22Rv1 (cell line): ENCODE data around the gene ARHGEF28.

Experiments used
- H3K27ac ChIP-seq: fragments of 450-650 bp; 2 replicates; pipeline ENCODE4 v1.5.1; 2017
- ZFX ChIP-seq: fragments of 450-650 bp; IDR thresholded peaks from 2 replicates; pipeline ENCODE4 v1.6.1; 2017; ENCODE audit warnings: antibody characterized with exemption, borderline replicate concordance
- TF ChIP-seq, protein P1 (sequence below): fragments of 450-650 bp; IDR thresholded peaks from 2 replicates; pipeline ENCODE4 v1.5.1; 2017; ENCODE audit warnings: mild to moderate bottlenecking

Gene ARHGEF28

DNA sequence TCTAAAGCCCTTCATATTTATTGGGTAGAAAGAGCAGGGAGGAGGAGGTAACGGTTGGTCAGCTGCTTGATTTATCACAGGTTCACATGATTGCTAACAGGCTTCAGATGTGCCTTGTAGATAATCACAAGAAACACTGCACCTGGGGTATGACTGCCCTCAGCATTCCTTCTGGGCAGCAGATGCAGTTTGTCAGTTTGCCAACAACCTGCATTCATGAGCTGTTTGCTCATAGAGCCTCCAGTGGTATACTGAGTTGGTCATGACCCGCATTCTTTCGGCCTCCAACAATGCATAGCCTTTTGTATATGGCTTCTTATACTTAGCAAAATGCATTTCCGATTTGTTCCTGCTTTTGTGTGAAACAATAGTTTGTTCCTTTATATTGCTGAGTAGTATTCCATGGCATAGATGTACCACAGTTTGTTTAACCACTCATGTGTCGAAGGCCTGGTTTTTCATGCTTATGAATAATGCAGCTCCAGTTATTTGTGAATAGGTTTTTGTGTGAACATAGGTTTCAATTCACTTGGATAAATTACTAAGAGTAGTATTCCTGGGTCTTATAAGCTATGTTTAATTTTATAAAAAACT is 83.6 kb downstream of the ARHGEF28 start:
- H3K27ac ChIP-seq, result no peak overlapping the region
- no peak for TF ChIP-seq ZFX
- TF ChIP-seq, protein P1, sequence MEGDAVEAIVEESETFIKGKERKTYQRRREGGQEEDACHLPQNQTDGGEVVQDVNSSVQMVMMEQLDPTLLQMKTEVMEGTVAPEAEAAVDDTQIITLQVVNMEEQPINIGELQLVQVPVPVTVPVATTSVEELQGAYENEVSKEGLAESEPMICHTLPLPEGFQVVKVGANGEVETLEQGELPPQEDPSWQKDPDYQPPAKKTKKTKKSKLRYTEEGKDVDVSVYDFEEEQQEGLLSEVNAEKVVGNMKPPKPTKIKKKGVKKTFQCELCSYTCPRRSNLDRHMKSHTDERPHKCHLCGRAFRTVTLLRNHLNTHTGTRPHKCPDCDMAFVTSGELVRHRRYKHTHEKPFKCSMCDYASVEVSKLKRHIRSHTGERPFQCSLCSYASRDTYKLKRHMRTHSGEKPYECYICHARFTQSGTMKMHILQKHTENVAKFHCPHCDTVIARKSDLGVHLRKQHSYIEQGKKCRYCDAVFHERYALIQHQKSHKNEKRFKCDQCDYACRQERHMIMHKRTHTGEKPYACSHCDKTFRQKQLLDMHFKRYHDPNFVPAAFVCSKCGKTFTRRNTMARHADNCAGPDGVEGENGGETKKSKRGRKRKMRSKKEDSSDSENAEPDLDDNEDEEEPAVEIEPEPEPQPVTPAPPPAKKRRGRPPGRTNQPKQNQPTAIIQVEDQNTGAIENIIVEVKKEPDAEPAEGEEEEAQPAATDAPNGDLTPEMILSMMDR, result no peak

DNA sequence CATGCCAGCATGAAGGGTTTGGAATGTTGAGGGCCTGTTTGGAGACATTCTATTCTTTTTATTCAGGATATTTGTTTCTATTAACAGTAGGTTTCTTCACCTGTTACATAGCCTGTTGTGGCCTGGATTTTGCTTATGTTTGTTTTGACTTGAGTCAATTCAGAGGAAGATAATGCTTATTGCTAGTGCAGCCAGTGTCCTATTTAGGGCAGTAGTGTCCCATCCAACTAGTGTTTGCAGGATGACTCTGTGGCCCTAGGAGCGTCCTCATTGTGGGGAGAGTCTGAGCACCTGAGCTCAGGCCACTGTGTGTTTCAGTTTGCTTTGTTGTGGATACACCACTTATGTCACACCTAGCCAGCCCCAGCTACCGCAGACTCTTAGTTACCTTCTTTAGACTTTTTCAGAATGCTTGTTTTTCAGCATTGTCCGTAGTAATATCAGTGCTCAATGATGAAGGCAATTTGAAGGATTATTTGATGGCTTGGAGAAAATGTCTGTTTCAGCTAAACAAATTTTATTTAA is 90.3 kb downstream of the ARHGEF28 start:
- TF ChIP-seq, protein P1, result no peak
- TF ChIP-seq ZFX, result no peak

DNA sequence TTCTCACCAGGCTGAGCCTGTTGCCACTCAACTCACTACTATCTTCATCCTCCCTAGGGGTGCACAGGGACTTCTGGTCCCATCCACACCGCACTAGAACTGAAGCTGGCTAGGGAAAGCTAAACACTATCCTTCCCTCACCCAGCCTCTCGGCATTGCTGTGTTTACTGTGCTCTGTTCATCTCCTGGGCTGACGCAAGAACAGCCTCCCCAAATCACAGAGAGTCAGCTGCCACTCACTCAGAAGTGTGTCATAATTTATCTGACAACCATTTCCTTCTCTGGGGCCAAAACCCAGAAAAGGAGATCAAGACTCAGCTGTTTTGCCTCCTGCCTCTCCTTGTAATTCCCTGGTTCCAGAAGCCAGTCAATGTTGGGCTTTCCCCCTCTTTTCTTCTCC is 92.8 kb downstream of the ARHGEF28 start:
- no peak overlapping the region for H3K27ac ChIP-seq
- TF ChIP-seq, protein P1, result no peak
- no peak for TF ChIP-seq ZFX

More for the DNA sequence above, 90.3 kb downstream of the ARHGEF28 start:
- no peak overlapping the region for H3K27ac ChIP-seq

DNA sequence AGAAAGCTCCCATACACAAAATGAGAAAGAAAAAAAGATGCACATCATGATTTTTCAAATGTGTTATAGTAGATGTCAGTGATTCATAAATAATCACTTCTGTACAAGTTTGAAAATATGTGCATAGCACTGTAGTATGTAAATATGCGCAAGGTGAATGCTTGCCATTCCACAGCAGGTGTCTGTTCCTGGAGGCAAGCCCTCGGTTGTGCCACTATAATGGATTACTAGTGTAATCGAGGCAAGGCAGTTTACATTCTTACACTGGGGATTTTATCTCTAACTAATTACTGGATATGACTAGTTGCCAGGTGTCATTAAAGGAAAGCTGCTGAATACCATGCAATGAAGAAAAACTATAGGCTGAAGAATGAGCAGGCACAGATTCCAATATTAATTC is 93.6 kb downstream of the ARHGEF28 start:
- TF ChIP-seq, protein P1, result no peak
- TF ChIP-seq ZFX, result no peak
- H3K27ac ChIP-seq, result no peak overlapping the region

DNA sequence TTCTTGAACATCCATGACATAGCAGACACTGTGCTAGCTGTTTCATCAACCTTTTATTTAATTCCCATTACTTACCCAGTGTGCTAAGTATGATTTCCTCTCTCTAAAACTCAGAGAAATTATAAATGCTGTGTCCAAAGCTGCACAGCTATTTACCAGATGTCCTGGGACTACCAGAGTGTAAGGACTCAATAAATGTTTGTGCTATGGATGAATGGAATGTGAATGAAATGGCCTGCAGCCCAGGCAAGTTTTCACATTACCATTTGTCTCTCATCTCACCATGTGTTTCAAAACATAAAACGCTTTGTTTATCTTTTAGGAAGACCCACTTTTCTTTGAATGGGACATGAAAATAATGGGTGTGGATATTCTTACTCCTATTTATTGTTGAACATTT is 96.2 kb downstream of the ARHGEF28 start:
- H3K27ac ChIP-seq, result no peak overlapping the region
- TF ChIP-seq, protein P1, result no peak
- TF ChIP-seq ZFX, result no peak

DNA sequence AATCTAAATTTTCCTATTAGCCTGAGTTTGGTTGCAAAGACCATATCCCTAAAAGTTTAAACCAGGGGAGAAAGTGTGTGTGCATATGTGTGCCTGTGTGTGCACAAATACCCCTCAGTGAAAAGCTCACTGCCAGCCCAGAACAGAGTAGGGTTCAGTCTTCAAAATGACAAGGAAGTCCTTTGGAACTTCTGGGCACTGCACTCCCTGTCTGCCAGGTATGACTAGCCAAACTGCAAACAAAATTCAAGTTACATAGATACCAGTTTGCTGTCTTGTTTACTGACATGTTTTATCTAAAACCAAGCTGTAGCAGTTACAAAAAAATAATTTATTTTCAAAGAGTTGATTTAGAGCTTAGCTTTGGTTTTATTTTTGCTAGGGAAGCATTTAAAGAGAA is 100.1 kb downstream of the ARHGEF28 start:
- TF ChIP-seq, protein P1, result no peak
- no peak for TF ChIP-seq ZFX

DNA sequence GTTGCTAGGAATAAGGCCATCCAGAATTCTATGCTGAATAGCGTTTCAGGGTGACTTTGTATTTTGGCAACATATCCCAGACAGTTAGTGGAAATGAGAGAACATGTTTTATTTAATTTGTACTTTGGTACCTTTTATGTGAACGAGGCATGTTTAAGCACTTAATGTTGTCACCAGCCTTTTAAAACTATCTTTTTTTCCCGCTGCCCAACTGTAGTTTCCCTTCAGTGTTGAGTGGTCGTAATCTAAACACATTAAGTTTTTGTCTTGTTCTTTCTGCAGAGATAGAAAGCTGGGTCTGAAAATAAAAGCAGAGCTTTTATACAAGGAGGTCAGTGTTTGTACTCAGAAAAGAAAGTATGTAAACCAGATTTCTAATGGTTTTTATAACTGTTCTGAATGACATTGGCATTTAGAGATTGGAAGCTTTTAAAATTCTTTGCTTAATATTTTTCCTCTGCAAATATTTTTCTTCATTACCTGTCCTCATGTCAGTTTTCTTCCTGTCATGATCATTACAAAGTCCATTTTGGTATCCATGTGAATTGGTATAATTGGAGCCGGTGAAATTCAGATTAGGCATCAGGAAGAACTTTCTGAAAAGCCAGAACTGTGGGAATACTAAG is 100.7 kb downstream of the ARHGEF28 start:
- TF ChIP-seq ZFX, result no peak
- TF ChIP-seq, protein P1, result no peak
- no peak overlapping the region for H3K27ac ChIP-seq

More for the DNA sequence above, 100.1 kb downstream of the ARHGEF28 start:
- no peak overlapping the region for H3K27ac ChIP-seq
